GM23338 (cell line): ENCODE data around the gene RER1. TPM values are rescaled to one million over a fixed set of nuclear protein-coding genes. Genes with fewer than 3 reads are reported as not detected.

Source experiments
- CREB1 ChIP-seq: fragments of 250-450 bp; sonication (Bioruptor Pico); IDR thresholded peaks from 2 replicates; pipeline ENCODE4 v1.5.0; 2020; ENCODE audit warnings: low read depth, mild to moderate bottlenecking, moderate library complexity
- CTCF ChIP-seq, 2 experiments: fragments of 200-600 bp in 1 of 2; sonication (generic) in 1 of 2; conservative IDR thresholded peaks; 2 replicates each; pipeline versions ENCODE4 v1.5.1 to v1.6.1; 2016 to 2017; ENCODE audit warnings: antibody characterized with exemption in 2 of 2, low read depth in 2 of 2, mild to moderate bottlenecking in 2 of 2, moderate library complexity in 1 of 2
- ETS1 ChIP-seq: IDR thresholded peaks from 2 replicates; pipeline ENCODE4 v1.6.1; 2016; ENCODE audit warnings: antibody characterized with exemption
- JUNB ChIP-seq: IDR thresholded peaks from one replicate; pipeline ENCODE4 v1.6.1; 2016; ENCODE audit warnings: antibody characterized with exemption; ENCODE audit not compliant: unreplicated experiment
- NANOG ChIP-seq: IDR thresholded peaks from 2 replicates; pipeline ENCODE4 v1.6.1; 2016; ENCODE audit warnings: antibody characterized with exemption, borderline replicate concordance
- POLR2AphosphoS5 ChIP-seq: IDR thresholded peaks from 2 replicates; pipeline ENCODE4 v1.6.1; 2016; ENCODE audit warnings: antibody characterized with exemption, low read depth
- STAT1 ChIP-seq: IDR thresholded peaks from one replicate; pipeline ENCODE4 v1.6.1; 2016; ENCODE audit warnings: antibody characterized with exemption; ENCODE audit not compliant: unreplicated experiment
- ZNF462 ChIP-seq: fragments of 250-450 bp; sonication (Bioruptor Pico); IDR thresholded peaks from 2 replicates; pipeline ENCODE4 v1.5.0; 2020; ENCODE audit warnings: mild to moderate bottlenecking, moderate library complexity
- polyA plus RNA-seq: library from polyadenylated mRNA; unstranded; fragments of >200 nt; fragmentation: Nextera tagmentation; extraction: Ambion mirVana; gene quantifications from 2 replicates; pipeline ENCODE4 v1.2.1, GENCODE V29; 2016
- total RNA-seq: library from RNA; depleted of rRNA; stranded (reverse); fragments of >200 nt; shearing (Covaris generic); gene quantifications from 2 replicates; pipeline ENCODE4 v1.2.3, GENCODE V29; 2014

Gene RER1
- total and polyA plus RNA-seq, 2 experiments from 2014 or later, result 58.4 to 99.5 TPM

GRCh38 chr1:2444138-2444591 is 52.5 kb downstream of the RER1 start (continued):
- TF ChIP-seq ZNF462 (CRISPR knock-in tag) (no peak), NANOG (no peak), STAT1 (no peak), CREB1 (CRISPR knock-in tag) (no peak), CTCF (conservative IDR thresholded peaks at IDR 0.05; ENCODE audit: low read depth in 2 of 2) (no peak), ETS1 (no peak), POLR2AphosphoS5 (no peak), JUNB (no peak)
